BLaER1 (cell line): ENCODE results near the gene ABAT.
"Not testable (repeated sequence)": the region's sequence is repeated elsewhere in the genome, so short reads cannot be mapped to it uniquely, and the experiment has no call there.

ENCODE experiments used
- H3K27ac ChIP-seq: shearing (Covaris generic); formaldehyde crosslinking; 2 replicates; pipeline ENCODE4 v1.8.1; 2022
- H3K27me3 ChIP-seq: shearing (Covaris generic); formaldehyde crosslinking; 2 replicates; pipeline ENCODE4 v1.8.1; 2022
- H3K36me3 ChIP-seq: shearing (Covaris generic); formaldehyde crosslinking; 2 replicates; pipeline ENCODE4 v1.8.1; 2022
- H3K4me1 ChIP-seq: shearing (Covaris generic); formaldehyde crosslinking; 2 replicates; pipeline ENCODE4 v1.8.1; 2022
- H3K4me2 ChIP-seq: shearing (Covaris generic); formaldehyde crosslinking; 2 replicates; pipeline ENCODE4 v1.8.1; 2022
- H3K4me3 ChIP-seq: shearing (Covaris generic); formaldehyde crosslinking; 2 replicates; pipeline ENCODE4 v1.8.1; 2022
- H3K9ac ChIP-seq: shearing (Covaris generic); formaldehyde crosslinking; 2 replicates; pipeline ENCODE4 v1.8.1; 2022
- H3K9me3 ChIP-seq: shearing (Covaris generic); formaldehyde crosslinking; 2 replicates; pipeline ENCODE4 v1.8.1; 2022
- H4K20me1 ChIP-seq: shearing (Covaris generic); formaldehyde crosslinking; 2 replicates; pipeline ENCODE4 v1.8.1; 2022
- Cebpa-rat ChIP-seq: shearing (Covaris generic); IDR thresholded peaks from 2 replicates; pipeline ENCODE4 v1.8.1; 2022

The ABAT gene

DNA sequence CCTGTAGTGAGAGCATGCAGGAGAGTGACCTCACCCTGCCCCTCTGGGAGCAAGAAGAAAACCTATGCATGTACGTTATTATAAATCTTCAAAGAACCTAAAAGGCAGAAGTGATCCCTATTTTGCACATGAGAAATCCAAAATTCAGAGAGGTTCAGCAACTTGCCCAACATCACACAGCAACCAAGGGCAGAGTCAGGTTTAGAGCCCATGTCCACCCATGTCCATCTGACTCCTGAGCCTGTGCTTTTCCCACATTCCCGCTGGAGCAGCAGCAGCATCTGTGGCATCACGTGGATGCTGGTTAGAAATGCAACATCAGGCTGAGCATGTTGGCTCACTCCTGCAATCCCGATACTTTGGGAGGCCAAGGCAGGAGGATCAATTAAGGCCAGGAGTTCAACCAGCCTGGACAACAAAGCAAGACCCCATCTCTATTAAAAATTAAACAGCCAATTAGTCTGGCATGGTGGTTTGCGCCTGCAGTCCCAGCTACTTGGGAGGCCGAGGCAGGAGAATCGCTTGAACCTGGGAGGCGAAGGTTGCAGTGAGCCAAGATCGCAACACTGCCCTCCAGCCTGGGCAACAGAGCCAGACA is 26.6 kb upstream of the ABAT start:
- Histone ChIP-seq H3K4me3 (no peak overlapping the region), H4K20me1 (no peaks in the 10 kb centered on the region), H3K9me3 (no peaks in the 10 kb centered on the region), H3K36me3 (peaks cover 75% of the 10 kb centered on the region), H3K27ac (no peak overlapping the region), H3K27me3 (no peaks in the 10 kb centered on the region), H3K9ac (no peak overlapping the region), H3K4me2 (no peak overlapping the region), H3K4me1 (peaks cover 27% of the 10 kb centered on the region)
- TF ChIP-seq Cebpa-rat: no peak

DNA sequence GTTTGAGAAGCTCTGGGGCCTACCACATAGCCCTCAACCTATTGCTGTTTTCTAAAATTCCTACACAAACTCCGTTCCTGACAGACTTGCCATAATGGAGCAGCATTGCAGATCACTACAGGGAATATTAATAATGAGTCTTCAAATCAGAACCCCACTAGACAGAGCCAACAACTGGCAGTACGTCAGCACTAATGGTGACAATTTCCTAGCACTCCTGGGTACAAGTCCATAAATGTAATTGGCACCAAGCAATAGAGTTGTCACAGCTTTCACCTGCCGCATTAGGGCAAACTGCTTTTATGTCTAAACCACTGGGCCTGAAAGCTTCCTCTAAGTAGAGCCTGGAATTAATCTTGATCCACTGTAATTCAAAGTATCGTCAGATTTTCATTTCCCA is 25.5 kb upstream of the ABAT start:
- H4K20me1 ChIP-seq: no peaks in the 10 kb centered on the region
- H3K4me3 ChIP-seq: no peak overlapping the region
- H3K27ac ChIP-seq: no peak overlapping the region
- no peaks in the 10 kb centered on the region for H3K9me3 ChIP-seq
- H3K9ac ChIP-seq: no peak overlapping the region
- no peaks in the 10 kb centered on the region for H3K27me3 ChIP-seq
- no peak for TF ChIP-seq Cebpa-rat
- H3K4me1 ChIP-seq: peaks cover 17% of the 10 kb centered on the region
- H3K36me3 ChIP-seq: peaks cover 64% of the 10 kb centered on the region
- H3K4me2 ChIP-seq: no peak overlapping the region

DNA sequence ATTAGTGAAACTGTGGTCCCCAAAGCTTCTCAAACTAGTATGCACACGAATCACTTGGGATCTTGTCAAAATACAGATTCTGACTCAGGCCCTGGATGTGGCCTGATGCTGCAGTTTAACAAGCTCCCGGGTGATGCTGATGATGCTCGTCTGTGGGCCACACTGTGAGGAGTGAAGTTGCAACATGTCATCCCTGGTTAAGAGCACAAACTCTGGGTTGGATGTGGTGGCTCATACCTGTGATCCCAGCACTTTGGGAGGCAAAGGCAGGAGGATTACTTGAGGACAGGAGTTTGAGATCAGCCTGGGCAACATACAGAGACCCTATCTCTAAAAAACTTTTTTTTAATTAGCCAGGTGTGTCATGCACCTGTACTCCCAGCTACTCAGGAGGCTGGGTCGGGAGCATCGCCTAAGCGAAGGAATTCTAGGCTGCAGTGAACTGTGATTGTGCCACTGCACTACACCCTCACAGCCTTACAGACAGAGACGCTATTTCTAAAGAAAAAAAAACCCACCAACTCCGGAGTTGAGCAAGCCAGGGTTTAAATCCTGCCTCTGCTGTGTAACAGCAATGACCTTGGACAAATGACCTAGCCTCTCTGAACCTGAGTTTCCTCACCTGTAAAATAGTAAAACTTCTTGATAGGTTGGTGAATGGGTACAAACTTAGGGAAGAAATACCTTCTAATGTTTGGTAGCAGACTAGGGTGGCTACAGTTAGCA is 24.4 kb upstream of the ABAT start:
- Histone ChIP-seq H3K27ac (no peak overlapping the region), H3K36me3 (peaks cover 53% of the 10 kb centered on the region), H3K9ac (no peak overlapping the region), H3K4me1 (peaks cover 5% of the 10 kb centered on the region), H3K4me2 (no peak overlapping the region), H3K9me3 (no peaks in the 10 kb centered on the region), H3K4me3 (no peak overlapping the region), H4K20me1 (no peaks in the 10 kb centered on the region), H3K27me3 (no peaks in the 10 kb centered on the region)
- TF ChIP-seq Cebpa-rat: no peak

DNA sequence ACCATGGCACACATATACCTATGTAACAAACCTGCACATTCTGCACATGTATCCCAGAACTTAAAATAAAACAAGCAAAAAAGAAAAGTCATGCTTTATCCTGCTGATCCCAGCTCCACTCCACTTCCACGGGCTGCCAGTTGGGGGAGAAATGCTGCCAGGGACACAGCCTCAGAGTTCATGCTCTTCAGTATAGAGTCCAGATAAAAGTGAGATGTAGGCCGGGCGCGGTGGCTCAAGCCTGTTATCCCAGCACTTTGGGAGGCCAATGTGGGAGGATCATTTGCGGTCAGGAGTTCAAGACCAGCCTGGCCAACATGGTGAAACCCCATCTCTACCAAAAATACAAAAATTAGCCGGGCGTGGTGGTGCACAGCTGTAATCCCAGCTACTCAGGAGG is 22.5 kb upstream of the ABAT start:
- not testable (repeated sequence) for H3K27ac ChIP-seq, H3K9ac ChIP-seq, H3K9me3 ChIP-seq, H4K20me1 ChIP-seq, H3K27me3 ChIP-seq, H3K4me3 ChIP-seq, H3K4me1 ChIP-seq, H3K4me2 ChIP-seq
- peaks cover 33% of the 10 kb centered on the region for H3K36me3 ChIP-seq

DNA sequence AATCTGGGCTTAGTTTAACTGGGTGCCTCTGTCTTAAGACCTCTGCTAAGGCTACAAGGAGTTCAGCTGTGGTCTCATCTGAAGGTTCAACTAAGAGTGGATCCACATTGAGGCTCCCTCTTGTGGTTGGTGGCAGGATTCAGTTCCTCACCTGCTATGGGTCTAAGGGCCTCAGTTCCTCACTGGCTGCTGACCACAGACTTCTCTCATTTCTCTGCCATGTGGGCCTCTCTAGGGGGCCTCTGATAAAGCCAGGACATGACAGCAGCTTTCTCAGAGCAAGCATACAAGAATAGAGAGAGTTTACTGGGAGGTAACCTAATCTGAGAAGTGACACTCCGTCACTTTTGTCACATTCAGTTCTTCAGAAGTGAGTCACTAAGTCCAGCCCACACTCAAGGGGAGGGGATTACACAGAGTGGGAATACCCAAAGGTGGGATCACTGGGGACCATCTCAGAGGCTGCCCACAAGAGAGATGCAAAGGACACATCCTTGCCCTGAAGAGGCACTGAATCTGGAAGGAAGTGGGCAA is 19.2 kb upstream of the ABAT start:
- no peaks in the 10 kb centered on the region for H3K4me1 ChIP-seq
- H3K27me3 ChIP-seq: no peaks in the 10 kb centered on the region
- no peak overlapping the region for H3K4me3 ChIP-seq
- H3K4me2 ChIP-seq: no peak overlapping the region
- H3K9me3 ChIP-seq: no peaks in the 10 kb centered on the region
- no peak overlapping the region for H3K27ac ChIP-seq
- no peak overlapping the region for H3K9ac ChIP-seq
- peaks cover under 1% of the 10 kb centered on the region for H3K36me3 ChIP-seq
- TF ChIP-seq Cebpa-rat: no peak
- no peaks in the 10 kb centered on the region for H4K20me1 ChIP-seq

DNA sequence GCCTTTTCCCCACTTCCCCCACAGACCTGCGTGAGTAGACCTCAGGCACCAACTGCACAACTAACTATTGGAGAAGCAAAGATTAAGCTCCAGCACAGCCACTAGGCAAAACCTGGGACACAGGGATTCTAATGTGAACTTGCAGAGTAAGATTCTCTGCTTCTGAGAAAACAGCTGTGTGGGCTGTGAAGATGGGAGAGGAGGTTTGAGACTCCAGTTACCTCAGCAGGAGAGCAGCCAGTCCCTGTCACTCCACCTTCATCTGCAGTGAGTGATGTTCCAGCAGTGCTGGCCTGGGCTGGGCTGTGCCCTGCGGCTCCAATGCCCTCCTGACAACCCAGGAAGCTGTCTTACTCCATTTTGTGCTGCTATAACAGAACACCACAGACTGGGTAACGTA is 18.0 kb upstream of the ABAT start:
- Histone ChIP-seq H4K20me1 (no peaks in the 10 kb centered on the region), H3K27me3 (no peaks in the 10 kb centered on the region), H3K4me3 (no peak overlapping the region), H3K4me1 (no peaks in the 10 kb centered on the region), H3K4me2 (no peak overlapping the region), H3K9ac (no peak overlapping the region), H3K27ac (no peak overlapping the region), H3K9me3 (no peaks in the 10 kb centered on the region), H3K36me3 (no peaks in the 10 kb centered on the region)
- no peak for TF ChIP-seq Cebpa-rat

DNA sequence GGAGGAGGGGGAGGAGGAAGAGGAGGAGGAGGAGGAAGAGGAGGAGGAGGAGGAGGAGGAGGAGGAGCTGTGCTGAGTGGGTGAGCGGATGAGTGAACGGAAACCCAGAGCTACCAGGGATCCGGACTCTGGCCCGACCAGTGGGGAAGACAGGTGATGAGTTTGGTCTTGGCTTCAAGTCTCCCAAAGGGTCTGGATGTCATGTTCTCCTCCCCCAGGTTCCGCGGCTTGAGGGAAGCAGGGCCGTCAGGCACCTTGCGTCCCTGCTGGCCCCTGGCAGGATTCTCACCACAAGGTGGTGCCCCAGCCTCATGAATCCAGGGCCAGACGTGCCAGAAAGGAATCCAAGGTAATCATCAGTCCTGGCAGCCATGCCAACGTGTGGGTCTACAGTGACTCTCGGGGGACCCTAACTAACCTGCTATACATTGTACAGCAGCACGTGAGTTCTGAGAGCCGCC is 13.5 kb upstream of the ABAT start:
- H3K27me3 ChIP-seq: no peaks in the 10 kb centered on the region
- H3K9ac ChIP-seq: no peak overlapping the region

DNA sequence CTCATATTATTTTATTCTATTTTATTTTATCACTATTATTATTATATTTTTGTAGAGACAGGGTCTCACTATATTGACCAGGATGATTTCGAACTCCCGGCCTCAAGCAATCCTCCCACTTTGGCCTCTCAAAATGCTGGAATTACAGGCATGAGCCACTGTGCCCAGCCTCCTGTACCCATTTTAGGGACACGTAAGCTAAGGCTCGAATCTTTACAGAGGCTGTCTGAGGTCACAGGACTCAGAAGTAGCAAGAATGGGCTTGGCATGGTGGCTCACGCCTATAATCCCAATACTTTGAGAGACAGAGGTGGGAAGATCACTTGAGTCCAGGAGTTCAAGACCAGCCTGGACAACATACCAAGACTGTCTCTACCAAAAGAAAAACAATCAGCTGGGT is 12.7 kb upstream of the ABAT start:
- Histone ChIP-seq H3K27me3 (no peaks in the 10 kb centered on the region), H3K4me1 (peaks cover 34% of the 10 kb centered on the region), H3K36me3 (peaks cover 28% of the 10 kb centered on the region), H3K9ac (no peak overlapping the region), H3K4me2 (peak overlapping the region; percentile 44), H3K27ac (no peak overlapping the region), H4K20me1 (no peaks in the 10 kb centered on the region), H3K9me3 (no peaks in the 10 kb centered on the region), H3K4me3 (no peak overlapping the region)
- no peak for TF ChIP-seq Cebpa-rat

More for the DNA sequence above, 13.5 kb upstream of the ABAT start:
- Histone ChIP-seq H3K9me3 (no peaks in the 10 kb centered on the region), H3K36me3 (peaks cover 23% of the 10 kb centered on the region), H3K4me2 (no peak overlapping the region), H3K4me3 (no peak overlapping the region), H4K20me1 (no peaks in the 10 kb centered on the region), H3K27ac (no peak overlapping the region), H3K4me1 (peaks cover 34% of the 10 kb centered on the region)
- TF ChIP-seq Cebpa-rat: no peak

DNA sequence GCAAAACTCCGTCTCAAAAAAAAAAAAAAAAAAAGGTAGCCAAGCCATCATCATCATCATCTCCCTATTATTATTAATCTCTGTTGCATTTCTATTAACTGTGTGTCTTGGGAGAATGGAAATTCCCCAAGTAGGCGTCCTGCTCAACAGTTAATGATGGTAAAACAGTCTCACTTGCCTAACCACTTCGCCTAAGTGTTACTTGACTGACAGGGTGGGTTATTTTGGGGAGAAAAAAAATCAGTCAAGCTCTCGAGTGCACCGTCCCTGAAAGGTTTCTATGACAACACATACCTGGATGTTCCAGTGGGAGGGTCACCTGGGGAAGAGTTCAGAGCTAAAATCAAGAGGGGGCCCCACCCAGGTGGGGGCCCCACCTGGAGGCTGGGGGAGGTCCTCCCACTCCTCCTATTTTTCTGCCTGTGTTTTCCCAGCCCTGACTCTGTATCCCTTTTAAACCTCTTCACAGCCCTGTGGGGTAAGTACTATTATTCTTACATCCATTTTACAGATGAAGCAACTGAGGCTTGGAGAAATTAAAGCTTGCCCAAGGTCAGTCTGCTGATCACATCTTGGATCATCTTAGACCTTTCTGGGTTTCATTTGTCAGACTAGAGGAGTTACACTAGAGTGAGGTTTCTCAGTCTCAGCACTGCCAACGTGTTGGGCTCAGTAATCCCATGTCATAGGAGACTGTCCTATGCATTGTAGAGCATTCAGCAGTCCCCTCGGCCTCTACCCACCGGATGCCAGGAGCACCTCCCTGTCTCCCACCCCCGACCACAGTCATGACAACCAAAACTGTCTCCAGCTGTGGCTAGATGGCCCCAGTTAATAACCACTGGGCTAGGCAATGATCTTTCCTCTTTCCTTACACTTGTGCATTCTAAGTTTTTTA is 11.0 kb upstream of the ABAT start:
- no peaks in the 10 kb centered on the region for H4K20me1 ChIP-seq
- peak overlapping the region; percentile 28; the same call in 1 of the 2 replicates for H3K4me2 ChIP-seq
- H3K27ac ChIP-seq: no peak overlapping the region
- no peak for TF ChIP-seq Cebpa-rat
- H3K9ac ChIP-seq: no peak overlapping the region
- no peaks in the 10 kb centered on the region for H3K9me3 ChIP-seq
- peaks cover 34% of the 10 kb centered on the region for H3K4me1 ChIP-seq
- H3K4me3 ChIP-seq: no peak overlapping the region
- peaks cover 39% of the 10 kb centered on the region for H3K36me3 ChIP-seq
- no peaks in the 10 kb centered on the region for H3K27me3 ChIP-seq

DNA sequence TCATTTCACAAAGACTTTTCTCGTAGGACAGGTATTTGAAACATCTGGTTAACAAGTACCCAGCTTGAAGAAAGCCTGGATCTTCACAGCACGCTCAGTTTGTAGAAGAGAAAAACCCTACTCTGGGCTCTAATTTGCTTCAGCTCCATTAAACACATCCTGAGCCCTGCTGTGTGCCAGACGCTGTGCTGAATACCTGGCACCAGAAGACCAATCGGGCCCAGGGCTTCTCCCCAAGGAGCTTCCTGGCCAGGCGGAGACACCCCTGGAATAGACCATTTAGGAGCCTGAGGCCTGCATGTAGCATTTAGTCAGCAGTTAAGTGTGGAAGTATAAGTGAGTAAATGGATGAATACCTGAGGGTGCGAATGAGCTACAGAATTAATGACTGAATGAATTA is 8.9 kb upstream of the ABAT start:
- peaks cover 34% of the 10 kb centered on the region for H3K4me1 ChIP-seq
- no peak overlapping the region for H3K27ac ChIP-seq
- H3K4me2 ChIP-seq: no peak overlapping the region
- H3K9ac ChIP-seq: no peak overlapping the region
- peaks cover 45% of the 10 kb centered on the region for H3K36me3 ChIP-seq
- H4K20me1 ChIP-seq: no peaks in the 10 kb centered on the region
- H3K4me3 ChIP-seq: no peak overlapping the region
- H3K9me3 ChIP-seq: no peaks in the 10 kb centered on the region
- no peaks in the 10 kb centered on the region for H3K27me3 ChIP-seq
- no peak for TF ChIP-seq Cebpa-rat
